Measurements from ENCODE around the gene ERFE.
A peak's percentile ranks its signal among the peaks of the same experiment; 100 is the strongest.
"Not testable (repeated sequence)": the region's sequence is repeated elsewhere in the genome, so short reads cannot be mapped to it uniquely, and the experiment has no call there.

Gene ERFE

GRCh38 chr2:238158509-238159070 is at the start of gene ERFE:
ERFE (plus strand) TSS chr2:238158970; CDS start chr2:238159008, 38 bp downstream.
- peak; percentile 35 for TF ChIP-seq CTCF (IDR thresholded peaks at IDR 0.05; ENCODE audit: borderline replicate concordance, control extremely low read depth, extremely low read depth, insufficient read depth, missing control alignments)
- peak; percentile 83 for DNase-seq (ENCODE audit: low spot score)
- in situ Hi-C loops (cut with MboI; ENCODE audit: low sequenced_read_pairs, unreplicated experiment) = no loop called here

- no peak for DNase-seq (ENCODE audit: low spot score)
- in situ Hi-C loops (cut with MboI; ENCODE audit: low sequenced_read_pairs, unreplicated experiment) = no loop called here
- no peak for TF ChIP-seq CTCF (IDR thresholded peaks at IDR 0.05; ENCODE audit: borderline replicate concordance, control extremely low read depth, extremely low read depth, insufficient read depth, missing control alignments)
Observed at GRCh38 chr2:238113611-238114010, 45.2 kb upstream of the ERFE start.

- in situ Hi-C loops (cut with MboI; ENCODE audit: low sequenced_read_pairs, unreplicated experiment) = no loop called here
- no peak for TF ChIP-seq CTCF (IDR thresholded peaks at IDR 0.05; ENCODE audit: borderline replicate concordance, control extremely low read depth, extremely low read depth, insufficient read depth, missing control alignments)
- no peak for DNase-seq (ENCODE audit: low spot score)
Observed at GRCh38 chr2:238114331-238114841, 44.4 kb upstream of the ERFE start.

- in situ Hi-C loops (cut with MboI; ENCODE audit: low sequenced_read_pairs, unreplicated experiment) = no loop called here
- no peak for DNase-seq (ENCODE audit: low spot score)
- no peak for TF ChIP-seq CTCF (IDR thresholded peaks at IDR 0.05; ENCODE audit: borderline replicate concordance, control extremely low read depth, extremely low read depth, insufficient read depth, missing control alignments)
Observed at GRCh38 chr2:238114851-238115660, 43.7 kb upstream of the ERFE start.

- in situ Hi-C loops (cut with MboI; ENCODE audit: low sequenced_read_pairs, unreplicated experiment); DNase-seq (ENCODE audit: low spot score): not testable (repeated sequence)
Observed at GRCh38 chr2:238115709-238116108, 43.1 kb upstream of the ERFE start.

DNA sequence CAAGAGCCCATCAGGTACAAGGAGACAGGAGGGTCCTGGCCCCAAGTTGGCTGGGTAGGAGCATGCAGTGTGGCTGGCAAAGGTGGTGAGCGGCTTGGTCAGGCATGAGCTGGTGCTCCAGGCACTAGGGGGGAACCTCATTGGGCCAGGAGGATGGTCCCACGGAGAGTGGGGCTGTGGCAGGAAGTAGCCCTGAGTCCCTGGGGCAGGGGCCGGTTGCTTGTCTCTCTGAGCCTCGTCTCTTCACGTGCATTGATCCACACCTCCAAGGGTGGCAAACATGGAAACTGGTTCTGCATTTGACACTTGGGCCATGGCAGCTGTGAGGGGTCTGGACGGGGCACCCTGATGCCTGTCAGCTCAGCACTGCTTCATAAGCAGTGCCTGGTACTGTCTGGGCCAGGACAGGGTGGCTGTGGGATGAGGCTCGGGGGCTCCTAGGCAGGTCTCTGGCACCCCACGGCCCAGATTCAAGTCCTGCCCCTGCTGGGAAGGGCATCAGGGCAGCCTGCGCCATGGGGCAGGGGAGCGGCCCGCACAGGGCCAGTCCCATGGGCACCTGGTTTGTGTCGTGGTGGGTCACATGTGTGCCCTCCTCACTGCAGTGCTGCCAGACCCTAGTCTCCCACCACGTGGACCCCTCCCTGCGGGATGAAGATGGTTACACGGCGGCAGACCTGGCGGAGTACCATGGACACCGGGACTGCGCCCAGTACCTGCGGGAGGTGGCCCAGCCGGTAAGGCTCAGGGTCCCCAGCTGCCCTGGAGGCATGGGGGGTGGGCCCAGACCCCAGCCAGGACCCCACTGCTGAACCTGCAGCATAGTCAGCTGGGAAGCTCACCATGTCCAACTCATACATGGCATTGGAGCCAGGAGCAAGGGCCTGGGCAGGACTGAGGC is 42.2 kb upstream of the ERFE start:
- no peak for TF ChIP-seq CTCF (IDR thresholded peaks at IDR 0.05; ENCODE audit: borderline replicate concordance, control extremely low read depth, extremely low read depth, insufficient read depth, missing control alignments)

More for the DNA sequence above, 42.2 kb upstream of the ERFE start:
- DNase-seq (ENCODE audit: low spot score) = no peak
- in situ Hi-C loops (cut with MboI; ENCODE audit: low sequenced_read_pairs, unreplicated experiment) = no loop called here

Data from GM13976 (cell line).